Measurements from ENCODE around the gene RAB40B.

DNA sequence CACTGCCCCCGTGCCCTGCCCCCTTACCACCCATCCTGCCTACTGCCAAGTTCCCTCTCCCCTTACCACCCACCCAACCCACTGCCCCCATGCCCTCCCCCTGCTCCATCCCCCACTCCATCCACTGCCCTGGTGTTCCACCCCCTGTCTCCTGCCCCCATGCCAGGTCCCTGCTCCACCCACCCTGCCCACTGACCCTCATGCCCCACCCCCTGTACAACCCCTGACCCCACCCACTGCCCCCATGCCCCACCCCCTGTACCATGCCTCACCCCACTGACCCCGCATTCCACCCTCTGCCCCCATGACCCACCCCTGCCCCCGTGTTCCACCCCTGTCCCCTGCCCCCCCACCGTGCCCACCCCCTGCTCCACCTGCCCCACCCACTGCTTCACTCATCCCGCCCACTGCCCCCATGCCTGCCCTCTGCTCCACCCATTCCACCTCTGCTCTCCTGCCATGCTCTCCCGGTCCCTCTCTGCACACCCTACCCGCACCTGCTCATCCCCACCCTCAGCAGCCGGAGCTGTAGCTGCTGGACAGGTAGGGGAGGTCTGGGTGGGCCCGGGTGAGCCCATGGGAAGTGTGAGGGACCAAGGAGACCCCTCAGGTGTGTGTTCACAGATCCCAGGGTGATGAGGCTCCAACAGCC, 10.7 kb upstream of the RAB40B start:
- TF ChIP-seq, protein P1, sequence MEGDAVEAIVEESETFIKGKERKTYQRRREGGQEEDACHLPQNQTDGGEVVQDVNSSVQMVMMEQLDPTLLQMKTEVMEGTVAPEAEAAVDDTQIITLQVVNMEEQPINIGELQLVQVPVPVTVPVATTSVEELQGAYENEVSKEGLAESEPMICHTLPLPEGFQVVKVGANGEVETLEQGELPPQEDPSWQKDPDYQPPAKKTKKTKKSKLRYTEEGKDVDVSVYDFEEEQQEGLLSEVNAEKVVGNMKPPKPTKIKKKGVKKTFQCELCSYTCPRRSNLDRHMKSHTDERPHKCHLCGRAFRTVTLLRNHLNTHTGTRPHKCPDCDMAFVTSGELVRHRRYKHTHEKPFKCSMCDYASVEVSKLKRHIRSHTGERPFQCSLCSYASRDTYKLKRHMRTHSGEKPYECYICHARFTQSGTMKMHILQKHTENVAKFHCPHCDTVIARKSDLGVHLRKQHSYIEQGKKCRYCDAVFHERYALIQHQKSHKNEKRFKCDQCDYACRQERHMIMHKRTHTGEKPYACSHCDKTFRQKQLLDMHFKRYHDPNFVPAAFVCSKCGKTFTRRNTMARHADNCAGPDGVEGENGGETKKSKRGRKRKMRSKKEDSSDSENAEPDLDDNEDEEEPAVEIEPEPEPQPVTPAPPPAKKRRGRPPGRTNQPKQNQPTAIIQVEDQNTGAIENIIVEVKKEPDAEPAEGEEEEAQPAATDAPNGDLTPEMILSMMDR (conservative IDR thresholded peaks at IDR 0.05; ENCODE audit: low read depth, low read length), result no peak
- TF ChIP-seq EZH2 (IDR thresholded peaks at IDR 0.05; ENCODE audit: low read length, unreplicated experiment), result no peak
- TF ChIP-seq EZH2phosphoT487 (IDR thresholded peaks at IDR 0.05; ENCODE audit: borderline replicate concordance, low read length), result no peak
